GM12878 (cell line): ENCODE measurements around the gene CAMTA1. TPM values are rescaled to one million over a fixed set of nuclear protein-coding genes. Genes with fewer than 3 reads are reported as not detected.

ENCODE experiments used
- ATAC-seq: fragments of 200-7000 bp; cut with Tn5 transposase; 3 replicates; pipeline ENCODE4 v1.9.1; 2020; ENCODE audit warnings: mild to moderate bottlenecking, moderate library complexity
- BruUV-seq: library from RNA; stranded (reverse); fragments of 400-500 nt; replicated peaks from 2 replicates; lab custom pipeline; 2021; lab: Mats Ljungman, UMichigan
- CTCF ChIA-PET: fragments of 300-600 bp; sonication (Branson Sonifier 250); formaldehyde crosslinking; extraction: SDS; loops from one replicate; lab custom pipeline; 2021; ENCODE audit warnings: inconsistent platforms; lab: Yijun Ruan, JAX
- POLR2A ChIA-PET: fragments of 350-600 bp; formaldehyde crosslinking; extraction: SDS; loops from one replicate; lab custom pipeline; 2021; ENCODE audit warnings: inconsistent platforms; lab: Charles Lee
- RAD21 ChIA-PET: fragments of 300-600 bp; sonication (Branson Sonifier 250); formaldehyde crosslinking; loops from one replicate; lab custom pipeline; 2023; ENCODE audit warnings: antibody characterized with exemption; ENCODE audit not compliant: unreplicated experiment; lab: Charles Lee
- SMC1A ChIA-PET: fragments of 300-600 bp; sonication (Branson Sonifier 250); formaldehyde crosslinking; loops from one replicate; lab custom pipeline; 2023; ENCODE audit not compliant: unreplicated experiment, uncharacterized antibody; lab: Charles Lee
- DNase-seq: peaks from one replicate; pipeline ENCODE4 v3.0.0-alpha.2; 2011; ENCODE audit warnings: low read depth, low spot score
- FAIRE-seq: peaks from 3 replicates; lab custom pipeline; 2011; peaks lifted over from hg19 to GRCh38; lab: Jason Lieb, UNC
- H2AFZ ChIP-seq: 2 replicates; pipeline ENCODE4 v1.6.0; 2011; ENCODE audit warnings: low read depth, low read length, control low read depth; ENCODE audit not compliant: control insufficient read depth
- H3K27ac ChIP-seq: 2 replicates; pipeline ENCODE4 v1.5.1; 2011; ENCODE audit warnings: control low read depth; ENCODE audit not compliant: control insufficient read depth, insufficient read depth
- H3K27me3 ChIP-seq, 2 experiments: replicated peaks in 1 of 2; 2 replicates each; pipeline versions ENCODE4 v1.6.0 to v1.6.1; 2011; ENCODE audit warnings: low read length in 1 of 2; ENCODE audit not compliant: control insufficient read depth in 2 of 2, insufficient read depth in 2 of 2
- H3K36me3 ChIP-seq, 2 experiments: 2 replicates each; pipeline ENCODE4 v1.5.1; 2011; ENCODE audit warnings: low read length in 1 of 2; ENCODE audit not compliant: control insufficient read depth in 2 of 2, insufficient read depth in 2 of 2
- H3K4me1 ChIP-seq: 2 replicates; pipeline ENCODE4 v1.6.1; 2011; ENCODE audit warnings: mild to moderate bottlenecking, low read length, moderate library complexity, mixed read lengths; ENCODE audit not compliant: control insufficient read depth, insufficient read depth
- H3K4me2 ChIP-seq: 2 replicates; pipeline ENCODE4 v1.6.0; 2011; ENCODE audit warnings: control low read depth; ENCODE audit not compliant: control insufficient read depth, insufficient read depth
- H3K4me3 ChIP-seq: fragments of 200-600 bp; sonication (generic); 2 replicates; pipeline ENCODE4 v1.5.1; 2016
- H3K79me2 ChIP-seq: 2 replicates; pipeline ENCODE4 v1.6.0; 2011; ENCODE audit warnings: low read length; ENCODE audit not compliant: control insufficient read depth, insufficient read depth
- H3K9ac ChIP-seq: 2 replicates; pipeline ENCODE4 v1.8.0; 2011; ENCODE audit warnings: low read length, control low read depth, mixed read lengths; ENCODE audit not compliant: control insufficient read depth, insufficient read depth
- H3K9me3 ChIP-seq: replicated peaks from 3 replicates; pipeline ENCODE4 v1.5.1; 2011; ENCODE audit warnings: mild to moderate bottlenecking, low read length; ENCODE audit not compliant: control insufficient read depth, insufficient read depth
- H4K20me1 ChIP-seq: 2 replicates; pipeline ENCODE4 v1.6.0; 2011; ENCODE audit not compliant: control insufficient read depth, insufficient read depth
- BRCA1 ChIP-seq: IDR thresholded peaks from 2 replicates; pipeline ENCODE4 v1.6.1; 2011; ENCODE audit warnings: low read depth, low read length, improper control_type of control experiment
- CREM ChIP-seq: IDR thresholded peaks from 2 replicates; pipeline ENCODE4 v1.6.1; 2014; ENCODE audit warnings: antibody characterized with exemption, low read depth
- HDAC6 ChIP-seq: fragments of 200-600 bp; sonication (generic); IDR thresholded peaks from one replicate; pipeline ENCODE4 v1.8.0; 2017; ENCODE audit warnings: antibody characterized with exemption; ENCODE audit not compliant: unreplicated experiment
- POLR2AphosphoS2 ChIP-seq: IDR thresholded peaks from 2 replicates; pipeline ENCODE4 v1.6.1; 2011; ENCODE audit warnings: low read depth, mild to moderate bottlenecking, low read length, improper control_type of control experiment, moderate library complexity
- SMC3 ChIP-seq: IDR thresholded peaks from 2 replicates; pipeline ENCODE4 v1.6.1; 2011; ENCODE audit warnings: low read length, improper control_type of control experiment, borderline replicate concordance
- SPI1 ChIP-seq: IDR thresholded peaks from 2 replicates; pipeline ENCODE4 v1.6.1; 2011; ENCODE audit warnings: low read depth, mild to moderate bottlenecking, low read length, moderate library complexity, borderline replicate concordance; ENCODE audit not compliant: insufficient read depth
- STAT3 ChIP-seq: IDR thresholded peaks from 2 replicates; pipeline ENCODE4 v1.6.1; 2011; ENCODE audit warnings: low read depth, low read length, improper control_type of control experiment
- TAF1 ChIP-seq: IDR thresholded peaks from 2 replicates; pipeline ENCODE4 v1.6.1; 2011; ENCODE audit warnings: mild to moderate bottlenecking, low read depth, low read length, borderline replicate concordance
- ZNF274 ChIP-seq: IDR thresholded peaks from one replicate; pipeline ENCODE4 v1.8.0; 2011; ENCODE audit not compliant: insufficient read length, insufficient read depth
- ZNF384 ChIP-seq: IDR thresholded peaks from 2 replicates; pipeline ENCODE4 v1.6.1; 2012; ENCODE audit warnings: low read depth, mild to moderate bottlenecking, low read length, improper control_type of control experiment, borderline replicate concordance
- WGBS: methylation state at CpG from one replicate; pipeline ENCODE4 v1.1.6; 2016; ENCODE audit warnings: low lambda C conversion rate; ENCODE audit not compliant: insufficient replicate concordance, insufficient coverage; ENCODE audit errors: missing lambda C conversion rate; 5-methylcytosine and 5-hydroxymethylcytosine counted together
- in situ Hi-C: fragments of 300-500 bp; cut with MboI; formaldehyde crosslinking; loops from 9 replicates; pipeline ENCODE4 v1.14.3; 2018; ENCODE audit warnings: mixed read lengths
- intact Hi-C: fragments of 100-400 bp; cut with micrococcal nuclease; formaldehyde crosslinking; loops from one replicate; pipeline ENCODE4 v1.14.2; 2022; ENCODE audit not compliant: unreplicated experiment
- polyA plus RNA-seq, 11 experiments: library from polyadenylated mRNA; depleted of rRNA in 4 of 11; unstranded in 6 of 11; stranded (reverse) in 5 of 11; fragments of >200 nt; fragmentation: Nextera tagmentation in 4 of 11; fragmentation: Illumina TruSeq in 1 of 11; extraction: Ambion mirVana in 4 of 11; extraction: Trizol in 1 of 11; gene quantifications; 1 replicate in 1 of 11; 2 replicates in 10 of 11; pipeline versions ENCODE4 v1.2.1 to v1.2.3, GENCODE V29; 2011 to 2016; ENCODE audit warnings: inconsistent platforms in 2 of 11, missing spikeins in 2 of 11, low read depth in 1 of 11
- total RNA-seq, 4 experiments: library from RNA; depleted of rRNA in 3 of 4; stranded (reverse); fragments of >200 nt in 3 of 4; fragmentation: Illumina TruSeq in 1 of 4; extraction: Trizol in 1 of 4; gene quantifications; 2 replicates each; pipeline versions ENCODE4 v1.2.1 to v1.2.3, GENCODE V29; 2013 to 2021
- TF ChIP-seq, protein P1 (sequence below): IDR thresholded peaks from 2 replicates; pipeline ENCODE4 v1.6.1; 2012; ENCODE audit warnings: low read depth, low read length, improper control_type of control experiment
- TF ChIP-seq, protein P2 (sequence below): fragments of 150-350 bp; IDR thresholded peaks from 2 replicates; pipeline ENCODE4 v1.6.1; 2016; ENCODE audit warnings: low read depth, low read length

Gene CAMTA1
- total and polyA plus RNA-seq, 10 of the 15 experiments (the other 5 are each of a cell fraction or from before 2014, with no cell fraction given), result 37.7 to 148 (median 76.4) TPM

GRCh38 chr1:6852136-6852890, 67.1 kb downstream of the CAMTA1 start:
- DNase-seq (no peak), FAIRE-seq (no peak), ATAC-seq (no peak)
- H4K20me1 ChIP-seq, result no peaks in the 10 kb centered on the region
- CTCF ChIA-PET, result no interaction called here
- TF ChIP-seq SPI1, result no peak
- no peak for TF ChIP-seq CREM
- TF ChIP-seq ZNF384, result no peak
- TF ChIP-seq SMC3, result no peak
- no peak for TF ChIP-seq STAT3
- TF ChIP-seq, protein P1, sequence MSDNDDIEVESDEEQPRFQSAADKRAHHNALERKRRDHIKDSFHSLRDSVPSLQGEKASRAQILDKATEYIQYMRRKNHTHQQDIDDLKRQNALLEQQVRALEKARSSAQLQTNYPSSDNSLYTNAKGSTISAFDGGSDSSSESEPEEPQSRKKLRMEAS, result no peak
- SMC1A ChIA-PET, result no interaction called here
- no peak overlapping the region for H3K4me2 ChIP-seq
- in situ Hi-C loops (no loop called here), intact Hi-C loops (no loop called here)
- no peaks in the 10 kb centered on the region for H3K27me3 ChIP-seq
- H3K9ac ChIP-seq, result no peak overlapping the region
- POLR2A ChIA-PET, result no interaction called here
- no peaks in the 10 kb centered on the region for H3K9me3 ChIP-seq
- H3K79me2 ChIP-seq, result no peaks in the 10 kb centered on the region; the same call in 1 of the 2 replicates
- no peak overlapping the region for H3K4me3 ChIP-seq
- H3K36me3 ChIP-seq, result peaks cover 0 to 2% of the 10 kb centered on the region in 2 experiments; a peak in 3 of 4 replicates
- H3K4me1 ChIP-seq, result no peaks in the 10 kb centered on the region
- no peak overlapping the region for H2AFZ ChIP-seq
- BruUV-seq, result no TSS peak
- RAD21 ChIA-PET, result no interaction called here
- 98% methylated on average over 6 of the region's 6 CpGs for WGBS
- no peak overlapping the region for H3K27ac ChIP-seq

DNA sequence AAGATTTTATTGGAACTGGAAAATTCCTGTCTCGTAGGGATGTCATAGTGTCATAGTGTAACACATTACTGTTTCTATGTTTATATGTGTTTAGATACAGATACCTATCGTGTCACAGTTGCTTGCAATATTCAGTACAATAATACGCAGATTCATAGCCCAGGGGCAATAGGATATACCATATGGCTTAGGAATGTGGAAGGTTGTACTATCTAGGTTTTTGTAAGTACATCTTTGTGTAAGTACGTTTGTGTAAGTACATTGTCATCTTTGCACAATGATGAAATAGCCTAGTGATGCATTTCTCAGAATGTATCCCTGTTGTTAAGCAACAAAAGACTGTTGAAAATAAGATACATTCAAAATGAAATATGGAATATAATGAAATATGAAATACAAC, 68.9 kb downstream of the CAMTA1 start:
- no peaks in the 10 kb centered on the region for H3K27me3 ChIP-seq
- no peaks in the 10 kb centered on the region for H3K9me3 ChIP-seq
- no peaks in the 10 kb centered on the region for H4K20me1 ChIP-seq
- H3K4me1 ChIP-seq, result no peaks in the 10 kb centered on the region
- DNase-seq (no peak), FAIRE-seq (no peak), ATAC-seq (no peak)
- H3K79me2 ChIP-seq, result no peaks in the 10 kb centered on the region
- ChIA-PET RAD21 (no interaction called here), CTCF (no interaction called here), SMC1A (no interaction called here), POLR2A (no interaction called here)
- intact Hi-C loops (no loop called here), in situ Hi-C loops (no loop called here)
- H3K4me3 ChIP-seq, result no peak overlapping the region
- H3K27ac ChIP-seq, result no peak overlapping the region
- H3K4me2 ChIP-seq, result no peak overlapping the region
- peaks cover 0 to 2% of the 10 kb centered on the region in 2 experiments; a peak in 3 of 4 replicates for H3K36me3 ChIP-seq
- no TSS peak for BruUV-seq
- H3K9ac ChIP-seq, result no peak overlapping the region
- H2AFZ ChIP-seq, result no peak overlapping the region
- TF ChIP-seq, protein P2, sequence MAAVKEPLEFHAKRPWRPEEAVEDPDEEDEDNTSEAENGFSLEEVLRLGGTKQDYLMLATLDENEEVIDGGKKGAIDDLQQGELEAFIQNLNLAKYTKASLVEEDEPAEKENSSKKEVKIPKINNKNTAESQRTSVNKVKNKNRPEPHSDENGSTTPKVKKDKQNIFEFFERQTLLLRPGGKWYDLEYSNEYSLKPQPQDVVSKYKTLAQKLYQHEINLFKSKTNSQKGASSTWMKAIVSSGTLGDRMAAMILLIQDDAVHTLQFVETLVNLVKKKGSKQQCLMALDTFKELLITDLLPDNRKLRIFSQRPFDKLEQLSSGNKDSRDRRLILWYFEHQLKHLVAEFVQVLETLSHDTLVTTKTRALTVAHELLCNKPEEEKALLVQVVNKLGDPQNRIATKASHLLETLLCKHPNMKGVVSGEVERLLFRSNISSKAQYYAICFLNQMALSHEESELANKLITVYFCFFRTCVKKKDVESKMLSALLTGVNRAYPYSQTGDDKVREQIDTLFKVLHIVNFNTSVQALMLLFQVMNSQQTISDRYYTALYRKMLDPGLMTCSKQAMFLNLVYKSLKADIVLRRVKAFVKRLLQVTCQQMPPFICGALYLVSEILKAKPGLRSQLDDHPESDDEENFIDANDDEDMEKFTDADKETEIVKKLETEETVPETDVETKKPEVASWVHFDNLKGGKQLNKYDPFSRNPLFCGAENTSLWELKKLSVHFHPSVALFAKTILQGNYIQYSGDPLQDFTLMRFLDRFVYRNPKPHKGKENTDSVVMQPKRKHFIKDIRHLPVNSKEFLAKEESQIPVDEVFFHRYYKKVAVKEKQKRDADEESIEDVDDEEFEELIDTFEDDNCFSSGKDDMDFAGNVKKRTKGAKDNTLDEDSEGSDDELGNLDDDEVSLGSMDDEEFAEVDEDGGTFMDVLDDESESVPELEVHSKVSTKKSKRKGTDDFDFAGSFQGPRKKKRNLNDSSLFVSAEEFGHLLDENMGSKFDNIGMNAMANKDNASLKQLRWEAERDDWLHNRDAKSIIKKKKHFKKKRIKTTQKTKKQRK, result no peak
- TF ChIP-seq TAF1 (no peak), ZNF274 (no peak), BRCA1 (no peak), POLR2AphosphoS2 (no peak), HDAC6 (no peak)
- 94% methylated on average over 4 of the region's 4 CpGs for WGBS
